ENCODE results near the gene BRINP2.
"Not testable (repeated sequence)": the region's sequence is repeated elsewhere in the genome, so short reads cannot be mapped to it uniquely, and the experiment has no call there.

Gene BRINP2

DNA sequence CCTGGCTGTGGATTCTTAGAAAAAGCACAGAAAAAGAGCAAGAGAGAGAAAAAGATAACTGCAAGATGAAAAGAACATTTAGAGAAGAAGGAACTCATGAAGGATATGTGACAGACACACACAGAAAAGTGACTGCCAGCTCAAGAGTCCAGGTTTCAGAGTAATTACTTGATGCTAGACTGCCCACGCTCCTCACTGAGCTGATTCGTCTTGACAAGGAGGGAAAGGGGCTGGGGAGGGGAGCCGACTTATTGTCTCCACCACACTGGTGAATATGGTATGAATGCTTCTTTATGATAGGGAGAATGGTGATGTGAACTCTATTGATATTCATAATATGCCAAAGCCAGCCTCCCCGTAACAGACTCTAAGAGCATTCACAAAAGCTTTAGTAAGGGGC is 140.4 kb downstream of the BRINP2 start:
- no peak for DNase-seq (ENCODE audit: low read depth)

DNA sequence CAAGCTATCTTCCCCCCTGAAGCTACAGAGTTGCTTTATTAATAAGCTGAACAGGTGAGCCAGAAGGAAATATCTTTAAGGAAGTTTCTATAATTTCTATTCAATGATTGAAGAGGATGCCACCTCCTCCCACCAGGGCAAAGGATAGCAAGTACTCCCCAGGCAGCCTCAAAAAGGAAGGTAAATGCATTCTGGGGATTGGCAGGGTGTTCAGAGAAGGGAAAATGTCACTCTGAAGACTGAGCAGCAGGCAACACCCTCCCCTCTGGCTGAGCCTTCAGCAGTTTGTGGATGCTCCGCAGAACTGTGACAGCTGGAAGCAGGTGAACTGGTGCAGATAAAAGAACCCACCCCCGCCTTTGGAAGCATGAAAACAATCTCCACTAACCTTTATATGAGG is 140.8 kb downstream of the BRINP2 start:
- DNase-seq (ENCODE audit: low read depth): no peak

DNA sequence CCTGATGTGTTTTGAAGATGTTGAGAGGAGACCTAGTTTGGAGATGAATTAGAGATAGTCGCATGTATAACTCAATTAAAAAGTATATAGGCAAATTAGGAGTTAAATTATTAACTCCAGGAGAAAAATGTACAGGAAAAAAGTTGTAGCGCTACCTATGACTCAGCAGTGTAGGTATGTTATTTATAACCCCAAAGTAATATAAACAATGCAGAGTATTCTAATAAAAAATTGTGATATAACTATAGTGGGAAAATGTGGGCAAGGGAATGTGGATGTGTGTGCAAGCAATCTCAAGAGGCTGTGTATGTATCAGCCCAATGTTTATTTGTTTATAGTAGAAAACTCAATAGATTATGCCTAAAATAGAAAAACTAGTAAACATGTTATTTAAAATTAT is 144.5 kb downstream of the BRINP2 start:
- DNase-seq (ENCODE audit: low read depth): no peak

- DNase-seq (ENCODE audit: low read depth): no peak
Measured at GRCh38 chr1:177315761-177316160, 145.0 kb downstream of the BRINP2 start.

- not testable (repeated sequence) for DNase-seq (ENCODE audit: low read depth)
Measured at GRCh38 chr1:177321434-177321833, 150.7 kb downstream of the BRINP2 start.

DNA sequence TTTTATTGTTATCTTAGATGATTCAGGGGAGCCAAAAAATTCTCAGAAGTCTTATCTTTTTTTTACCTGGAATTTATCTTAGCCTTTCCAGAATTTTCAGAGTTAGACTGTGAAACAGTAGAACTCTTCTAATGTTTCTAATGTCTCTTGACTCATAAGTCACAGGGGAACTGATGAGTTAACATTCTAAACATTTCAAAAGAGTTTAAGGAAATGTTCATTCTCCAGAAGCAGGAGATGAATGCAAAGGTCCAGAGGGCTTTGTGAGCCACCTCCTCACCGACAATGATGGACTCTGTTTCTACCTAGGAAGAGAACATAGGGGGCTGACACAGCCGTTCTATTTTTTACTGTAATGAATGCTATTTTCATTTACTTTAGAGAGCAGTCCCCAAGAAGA is 157.5 kb downstream of the BRINP2 start:
- DNase-seq (ENCODE audit: low read depth): no peak

DNA sequence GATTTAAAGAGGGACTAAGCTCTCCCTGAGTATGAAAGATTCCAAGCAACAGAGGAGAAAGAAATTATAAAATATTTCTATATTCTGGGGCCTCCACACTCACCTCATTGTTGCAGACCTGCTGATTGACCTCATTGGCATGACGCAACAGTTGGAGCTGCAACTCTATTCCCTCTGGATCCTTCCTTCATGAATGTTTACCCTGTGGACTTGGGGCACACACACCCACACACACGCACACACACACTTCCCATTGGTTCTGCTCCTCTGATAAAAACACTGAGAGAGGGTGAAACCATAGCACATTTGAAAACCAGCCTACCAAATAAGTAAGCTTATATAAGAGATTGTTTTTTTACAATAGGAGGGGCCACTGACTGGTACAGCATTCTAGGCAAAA is 159.1 kb downstream of the BRINP2 start:
- DNase-seq (ENCODE audit: low read depth): no peak

Measured in fibroblast of gingiva (primary cell).